GM19023 (cell line): ENCODE measurements around the gene PEMT.
"Not testable (repeated sequence)": the region's sequence is repeated elsewhere in the genome, so short reads cannot be mapped to it uniquely, and the experiment has no call there.

ENCODE experiments used
- ATAC-seq: cut with Tn5 transposase; IDR thresholded peaks from one replicate; pipeline ENCODE4 v1.9.1; 2021; ENCODE audit warnings: mild to moderate bottlenecking, moderate library complexity; ENCODE audit not compliant: unreplicated experiment

PEMT gene

GRCh38 chr17:17591355-17592298 lies at the start of gene PEMT:
TSS of gene PEMT (minus strand) at chr17:17591708. CDS start at chr17:17591626, 82 bp downstream.
- peak; percentile 92 for ATAC-seq

GRCh38 chr17:17639661-17640270 lies 48.3 kb upstream of the PEMT start:
- not testable (repeated sequence) for ATAC-seq

GRCh38 chr17:17638467-17638866 lies 47.0 kb upstream of the PEMT start:
- ATAC-seq, result no peak

GRCh38 chr17:17636272-17636885 lies 44.9 kb upstream of the PEMT start:
- ATAC-seq, result no peak

GRCh38 chr17:17635537-17636271 lies 44.2 kb upstream of the PEMT start:
- not testable (repeated sequence) for ATAC-seq

GRCh38 chr17:17635126-17635525 lies 43.6 kb upstream of the PEMT start:
- no peak for ATAC-seq

GRCh38 chr17:17633310-17633709 lies 41.8 kb upstream of the PEMT start:
- ATAC-seq, result no peak

- ATAC-seq, result not testable (repeated sequence)
These were observed 41.2 kb upstream of the PEMT start for GRCh38 chr17:17632690-17633089.

GRCh38 chr17:17628388-17629008 lies 37.0 kb upstream of the PEMT start:
- no peak for ATAC-seq

- ATAC-seq, result no peak
These were observed 35.3 kb upstream of the PEMT start for GRCh38 chr17:17626840-17627239.

GRCh38 chr17:17626151-17626805 lies 34.8 kb upstream of the PEMT start:
- no peak for ATAC-seq

- no peak for ATAC-seq
These were observed 33.2 kb upstream of the PEMT start for GRCh38 chr17:17624741-17625140.

- no peak for ATAC-seq
These were observed 32.4 kb upstream of the PEMT start for GRCh38 chr17:17623904-17624303.

- no peak for ATAC-seq
These were observed 29.7 kb upstream of the PEMT start for GRCh38 chr17:17621254-17621653.

GRCh38 chr17:17613708-17614114 lies 22.2 kb upstream of the PEMT start:
- ATAC-seq, result no peak

- ATAC-seq, result no peak
These were observed 20.8 kb upstream of the PEMT start for GRCh38 chr17:17612085-17613022.

- no peak for ATAC-seq
These were observed 17.6 kb upstream of the PEMT start for GRCh38 chr17:17609121-17609520.

GRCh38 chr17:17606416-17607000 lies 15.0 kb upstream of the PEMT start:
- ATAC-seq, result no peak

GRCh38 chr17:17605729-17606088 lies 14.2 kb upstream of the PEMT start:
- ATAC-seq, result no peak
